Thoracic aorta (tissue), 2 donors: ENCODE data around the gene SSR2. TPM values are rescaled to one million over a fixed set of nuclear protein-coding genes. Genes with fewer than 3 reads are reported as not detected.
"Not testable (repeated sequence)": the region's sequence is repeated elsewhere in the genome, so short reads cannot be mapped to it uniquely, and the experiment has no call there.

Experiments
- ATAC-seq: fragments of 150-250 bp; one replicate; pipeline ENCODE4 v1.8.0; 2017; ENCODE audit warnings: low read depth; ENCODE audit not compliant: insufficient number of reproducible peaks, low FRiP score
- DNase-seq: peaks from one replicate; pipeline ENCODE4 v3.0.0-alpha.2; 2020; ENCODE audit warnings: low spot score
- H3K27ac ChIP-seq, 2 donors: fragments of 200-600 bp; sonication (generic); 1 replicate in 1 of 2; 2 replicates in 1 of 2; pipeline ENCODE4 v1.5.1; 2016; ENCODE audit warnings: mild to moderate bottlenecking in 2 of 2, moderate library complexity in 2 of 2
- H3K27me3 ChIP-seq: fragments of 200-600 bp; sonication (generic); replicated peaks from 2 replicates; pipeline ENCODE4 v1.6.0; 2016; ENCODE audit warnings: mild to moderate bottlenecking; ENCODE audit not compliant: insufficient read depth
- H3K36me3 ChIP-seq: fragments of 200-600 bp; sonication (generic); one replicate; pipeline ENCODE4 v1.5.1; 2016
- H3K4me1 ChIP-seq, 2 donors: fragments of 200-600 bp; sonication (generic); 1 replicate in 1 of 2; 2 replicates in 1 of 2; pipeline versions ENCODE4 v1.5.1 to v1.6.0; 2016; ENCODE audit warnings: low read depth in 2 of 2, mild to moderate bottlenecking in 1 of 2; ENCODE audit not compliant: control insufficient read depth in 1 of 2
- H3K4me3 ChIP-seq: fragments of 200-600 bp; sonication (generic); 2 replicates; pipeline ENCODE4 v1.5.1; 2016; ENCODE audit warnings: mild to moderate bottlenecking
- H3K9me3 ChIP-seq: fragments of 200-600 bp; sonication (generic); 2 replicates; pipeline ENCODE4 v1.5.1; 2016
- total RNA-seq, 2 donors: library from RNA; depleted of rRNA; stranded (reverse); fragments of >200 nt; gene quantifications; one replicate each; pipeline versions ENCODE4 v1.1.0 to v1.2.3, GENCODE V29; 2016
- TF ChIP-seq, protein P1 (sequence below): fragments of 200-600 bp; sonication (generic); IDR thresholded peaks from one replicate; pipeline ENCODE4 v1.5.1; 2019; ENCODE audit warnings: antibody characterized with exemption

The SSR2 gene
- total RNA-seq, 2 donors from 2014 or later, result 132 to 241 TPM

DNA sequence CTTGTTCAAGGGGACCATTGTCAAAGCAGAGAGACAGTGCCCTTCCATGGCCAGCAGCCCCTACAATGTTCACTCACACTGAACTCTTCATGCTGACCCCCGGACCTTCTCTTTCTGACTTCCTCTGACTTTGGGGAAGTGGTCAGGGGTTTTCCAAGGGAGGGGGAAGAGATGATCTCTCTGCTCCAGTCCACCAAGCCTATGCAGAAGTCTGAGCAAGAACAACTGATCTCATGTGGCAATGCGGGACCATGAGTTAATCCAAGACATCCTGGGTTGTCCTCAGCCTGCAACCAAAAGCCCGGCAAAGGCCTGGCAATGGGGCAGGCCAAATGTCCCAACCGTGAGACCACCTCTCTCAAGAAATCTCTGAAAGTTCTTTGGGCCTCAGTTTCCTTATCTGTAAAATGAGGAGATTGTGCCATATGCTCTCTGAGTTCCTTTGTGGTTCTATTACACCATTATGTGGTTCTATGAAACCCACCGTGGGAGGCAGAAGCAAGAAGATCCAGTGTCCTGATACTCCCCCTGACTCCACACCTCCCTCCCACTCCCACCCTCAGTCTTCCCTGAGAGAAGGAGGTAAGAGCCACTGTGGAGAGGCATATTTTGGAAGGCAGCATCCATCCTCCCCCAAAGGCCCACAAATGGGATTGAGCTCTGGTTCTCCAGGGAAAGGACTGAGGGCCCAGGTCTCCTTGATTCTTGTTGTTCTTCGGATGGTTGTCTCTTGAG lies 30.6 kb downstream of the SSR2 start:
- H3K27ac ChIP-seq, result peak overlapping the region; percentile 75 to 76
- TF ChIP-seq, protein P1, sequence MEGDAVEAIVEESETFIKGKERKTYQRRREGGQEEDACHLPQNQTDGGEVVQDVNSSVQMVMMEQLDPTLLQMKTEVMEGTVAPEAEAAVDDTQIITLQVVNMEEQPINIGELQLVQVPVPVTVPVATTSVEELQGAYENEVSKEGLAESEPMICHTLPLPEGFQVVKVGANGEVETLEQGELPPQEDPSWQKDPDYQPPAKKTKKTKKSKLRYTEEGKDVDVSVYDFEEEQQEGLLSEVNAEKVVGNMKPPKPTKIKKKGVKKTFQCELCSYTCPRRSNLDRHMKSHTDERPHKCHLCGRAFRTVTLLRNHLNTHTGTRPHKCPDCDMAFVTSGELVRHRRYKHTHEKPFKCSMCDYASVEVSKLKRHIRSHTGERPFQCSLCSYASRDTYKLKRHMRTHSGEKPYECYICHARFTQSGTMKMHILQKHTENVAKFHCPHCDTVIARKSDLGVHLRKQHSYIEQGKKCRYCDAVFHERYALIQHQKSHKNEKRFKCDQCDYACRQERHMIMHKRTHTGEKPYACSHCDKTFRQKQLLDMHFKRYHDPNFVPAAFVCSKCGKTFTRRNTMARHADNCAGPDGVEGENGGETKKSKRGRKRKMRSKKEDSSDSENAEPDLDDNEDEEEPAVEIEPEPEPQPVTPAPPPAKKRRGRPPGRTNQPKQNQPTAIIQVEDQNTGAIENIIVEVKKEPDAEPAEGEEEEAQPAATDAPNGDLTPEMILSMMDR, result no peak

DNA sequence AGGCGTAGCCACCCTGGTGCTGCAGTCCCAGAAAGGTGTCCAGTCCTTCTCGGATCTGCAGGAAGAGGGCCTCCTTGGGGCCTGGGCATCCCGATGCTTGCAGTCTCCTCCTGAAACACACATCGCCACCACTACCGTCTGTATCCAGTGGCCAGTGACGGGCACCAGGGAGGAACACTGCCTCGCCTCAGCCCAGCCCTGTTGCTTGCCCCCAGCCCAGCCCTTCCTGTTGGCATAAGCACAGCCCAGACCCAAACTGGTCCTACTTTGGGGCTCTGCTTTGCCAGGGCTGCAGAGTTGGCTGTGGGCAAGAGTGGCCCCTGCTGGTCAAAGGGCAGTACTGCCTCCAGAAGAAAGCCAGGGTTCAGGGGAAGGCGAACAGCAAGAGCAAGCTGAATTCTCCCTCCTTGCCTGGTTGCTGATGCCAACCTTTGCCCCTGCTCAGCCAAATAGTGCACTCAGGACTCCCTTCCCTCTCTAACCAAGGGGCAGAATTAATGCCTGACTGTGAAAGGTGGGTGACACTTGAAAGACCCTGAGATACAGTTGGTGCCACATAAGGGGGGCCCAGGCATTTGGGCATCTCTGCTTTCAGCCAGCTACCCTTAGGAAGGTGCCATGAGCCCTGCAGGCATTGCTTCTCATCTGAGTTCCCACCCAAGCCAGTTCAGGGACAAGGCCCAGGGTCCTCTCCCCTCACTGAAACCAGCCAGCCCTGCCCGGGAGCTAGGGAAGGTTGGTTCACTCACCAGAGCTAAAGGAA lies 31.3 kb downstream of the SSR2 start:
- H3K27ac ChIP-seq, result peak overlapping the region; percentile 75 to 76
- peak; percentile 73 for ATAC-seq
- TF ChIP-seq, protein P1, result peak; percentile 99

More for the DNA sequence above, 30.6 kb downstream of the SSR2 start:
- no peaks in the 10 kb centered on the region for H3K9me3 ChIP-seq
- H3K4me3 ChIP-seq, result no peak overlapping the region
- peaks cover 0 to 34% of the 10 kb centered on the region in 2 donors for H3K4me1 ChIP-seq
- no peak for DNase-seq
- H3K36me3 ChIP-seq, result no peaks in the 10 kb centered on the region
- no peaks in the 10 kb centered on the region for H3K27me3 ChIP-seq
- ATAC-seq, result no peak

DNA sequence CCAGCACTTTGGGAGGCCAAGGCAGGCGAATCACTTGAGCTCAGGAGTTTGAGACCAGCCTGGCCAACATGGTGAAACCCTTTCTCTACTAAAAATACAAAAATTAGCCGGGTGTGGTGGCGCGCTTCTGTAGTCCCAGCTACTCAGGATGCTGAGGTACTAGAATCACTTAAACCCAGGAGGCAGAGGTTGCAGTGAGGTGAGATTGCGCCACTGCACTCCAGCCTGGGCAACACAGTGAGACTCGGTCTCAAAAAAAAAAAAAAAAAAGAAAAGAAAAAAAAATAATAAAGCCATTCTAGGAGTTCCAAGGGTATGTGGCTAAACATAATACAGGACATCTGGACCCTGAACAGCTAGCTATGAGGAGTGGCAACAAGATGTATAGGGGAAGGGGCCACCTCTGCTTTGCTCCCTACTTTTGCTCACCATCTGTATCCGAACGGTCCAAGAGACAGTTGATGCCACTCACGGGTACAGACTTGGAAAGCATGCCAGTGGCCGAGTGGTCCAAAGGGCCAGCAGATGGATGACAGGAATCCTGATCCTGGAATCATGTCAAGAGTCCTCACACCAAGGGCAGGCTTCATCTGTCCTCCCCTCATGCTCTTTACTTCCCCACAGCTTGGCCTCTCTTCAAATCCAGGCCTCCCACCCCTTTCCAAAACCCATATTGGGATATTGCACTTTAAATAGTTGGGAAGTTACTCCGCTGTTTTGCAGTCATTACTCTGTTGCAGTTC lies 35.7 kb downstream of the SSR2 start:
- H3K4me3 ChIP-seq, DNase-seq, H3K27me3 ChIP-seq, H3K9me3 ChIP-seq, H3K36me3 ChIP-seq, ATAC-seq: not testable (repeated sequence)
- H3K4me1 ChIP-seq, result peaks cover 21 to 71% of the 10 kb centered on the region in 2 donors
- H3K27ac ChIP-seq, result peak overlapping the region; percentile 96 to 97

More for the DNA sequence above, 31.3 kb downstream of the SSR2 start:
- no peak for DNase-seq
- H3K9me3 ChIP-seq, result no peaks in the 10 kb centered on the region
- peak overlapping the region; percentile 77 for H3K4me3 ChIP-seq
- H3K4me1 ChIP-seq, result peaks cover 0 to 39% of the 10 kb centered on the region in 2 donors
- no peaks in the 10 kb centered on the region for H3K27me3 ChIP-seq
- H3K36me3 ChIP-seq, result no peaks in the 10 kb centered on the region

DNA sequence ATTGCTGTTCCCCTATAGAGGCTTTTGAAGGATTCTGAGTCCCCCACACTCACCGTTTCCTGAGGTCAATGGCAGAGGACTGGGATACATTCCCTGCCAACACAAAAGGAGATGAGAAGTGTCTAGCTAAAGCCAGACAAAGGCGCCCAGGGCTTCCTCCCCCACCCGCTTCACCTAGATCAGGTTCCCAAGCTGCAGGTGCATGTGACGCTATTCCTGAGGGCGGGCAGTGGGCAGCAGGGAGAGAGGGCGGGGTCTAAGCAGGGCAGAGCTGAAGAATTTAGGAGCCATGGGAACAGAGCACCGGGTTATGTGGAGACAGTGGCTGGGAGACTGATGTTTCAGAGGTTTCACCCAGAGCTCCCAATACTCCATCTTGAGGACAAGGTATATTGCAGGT lies 36.4 kb downstream of the SSR2 start:
- H3K4me1 ChIP-seq, result peaks cover 25 to 78% of the 10 kb centered on the region in 2 donors
- H3K36me3 ChIP-seq, result no peaks in the 10 kb centered on the region
- H3K27ac ChIP-seq, result peak overlapping the region; percentile 96 to 97

More for the DNA sequence above, 36.4 kb downstream of the SSR2 start:
- no peaks in the 10 kb centered on the region for H3K27me3 ChIP-seq
- TF ChIP-seq, protein P1, result no peak
- no peak for ATAC-seq
- no peaks in the 10 kb centered on the region for H3K9me3 ChIP-seq
- no peak overlapping the region for H3K4me3 ChIP-seq
- DNase-seq, result no peak
